ENCODE data around the gene SPEM3.

DNA sequence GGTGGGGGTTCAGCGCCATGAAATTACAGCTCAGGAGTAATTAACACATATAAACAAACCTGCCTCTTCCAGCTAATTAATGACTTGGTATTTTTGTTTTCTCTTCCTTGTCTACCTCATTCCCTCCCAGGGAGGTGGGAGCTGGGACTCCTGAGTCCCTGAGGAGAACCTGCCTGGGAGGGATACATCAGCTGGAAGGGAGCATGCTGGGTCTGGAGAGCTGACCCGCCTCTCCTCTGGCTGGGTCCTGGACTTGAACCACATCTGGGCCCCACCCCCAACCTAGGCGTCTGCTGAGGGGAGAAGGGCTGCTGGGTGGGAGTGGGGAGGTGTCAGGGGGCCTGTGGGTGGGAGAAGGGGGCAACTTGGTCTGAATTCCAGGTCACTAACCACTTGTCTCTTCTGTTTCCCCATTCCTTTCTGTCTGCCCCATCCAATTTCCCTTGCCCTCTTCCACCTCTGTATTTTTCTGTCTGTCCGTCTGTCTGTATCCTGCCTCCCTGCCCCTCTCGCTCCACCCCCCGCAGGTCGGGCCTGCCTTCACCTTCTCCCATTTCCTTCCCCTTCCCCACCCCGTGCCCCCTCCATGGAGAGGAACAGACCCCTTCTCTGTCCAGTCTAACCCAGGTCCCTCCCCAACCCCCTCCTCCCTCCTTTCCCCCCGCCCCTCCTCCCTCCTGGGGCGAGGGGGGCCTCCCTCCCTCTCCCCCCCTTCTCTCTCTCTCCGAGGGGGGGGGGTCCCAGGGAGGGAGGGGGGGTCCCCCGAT is 21.0 kb upstream of the SPEM3 start, which contains the start of gene NLGN2:
- no peak for TF ChIP-seq CTCF (IDR thresholded peaks at IDR 0.05)
- no peak for TF ChIP-seq POLR2A (IDR thresholded peaks at IDR 0.05)
